Measurements from ENCODE around the gene ZNF512B. TPM values are rescaled to one million over a fixed set of nuclear protein-coding genes. Genes with fewer than 3 reads are reported as not detected.

Gene ZNF512B
- total and polyA plus RNA-seq, 2 experiments from 2014 or later = 6.1 to 28.8 TPM

GRCh38 chr20:63915471-63915870, 54.3 kb downstream of the ZNF512B start (continued):
- no peak for TF ChIP-seq STAT1 (IDR thresholded peaks at IDR 0.05; ENCODE audit: unreplicated experiment)
- TF ChIP-seq CREB1 (CRISPR knock-in tag; IDR thresholded peaks at IDR 0.05; ENCODE audit: low read depth) = no peak
- no peak for TF ChIP-seq ZNF331 (CRISPR knock-in tag; IDR thresholded peaks at IDR 0.05; ENCODE audit: low read depth)
- TF ChIP-seq JUNB (IDR thresholded peaks at IDR 0.05; ENCODE audit: unreplicated experiment) = no peak

- Histone ChIP-seq H4K20me1 (replicated peaks; ENCODE audit: insufficient read depth) (peaks cover 11% of the 10 kb centered on the region), H3F3A (replicated peaks; ENCODE audit: low read depth) (no peaks in the 10 kb centered on the region), H3K4me2 (no peak overlapping the region), H3K4me1 (ENCODE audit: insufficient read depth) (no peaks in the 10 kb centered on the region), H3K4me3 (no peak overlapping the region), H3K27ac (ENCODE audit: low read depth) (no peak overlapping the region), H3K27me3 (ENCODE audit: insufficient read depth) (no peaks in the 10 kb centered on the region), H2AFZ (no peak overlapping the region), H3K36me3 (ENCODE audit: insufficient read depth) (no peaks in the 10 kb centered on the region), H3K79me2 (replicated peaks; ENCODE audit: insufficient read depth) (peaks cover 68% of the 10 kb centered on the region), H3K9me2 (ENCODE audit: insufficient read depth) (no peaks in the 10 kb centered on the region)
- peaks cover 16% of the 10 kb centered on the region for H3K4me1 Mint-ChIP-seq
- ATAC-seq (no peak), DNase-seq (ENCODE audit: low spot score) (no peak)
- TF ChIP-seq CTCF (conservative IDR thresholded peaks at IDR 0.05; ENCODE audit: low read depth in 2 of 2) = no peak
- TF ChIP-seq CREB1 (CRISPR knock-in tag; IDR thresholded peaks at IDR 0.05; ENCODE audit: low read depth) = no peak
- no peak for TF ChIP-seq ETS1 (IDR thresholded peaks at IDR 0.05)
- TF ChIP-seq REST (IDR thresholded peaks at IDR 0.05; ENCODE audit: unreplicated experiment) = no peak
- H3K36me3 Mint-ChIP-seq (ENCODE audit: low read depth) = peaks cover 21% of the 10 kb centered on the region
- H3K4me3 Mint-ChIP-seq = no peak overlapping the region
- H3K27ac Mint-ChIP-seq = no peak overlapping the region
- peaks cover 7% of the 10 kb centered on the region for H3K27me3 Mint-ChIP-seq (ENCODE audit: insufficient read depth, low read depth, poor library complexity)
- H3K9me3 Mint-ChIP-seq = peaks cover 3% of the 10 kb centered on the region; the same call in 2 of the 3 replicates
These were observed 56.0 kb downstream of the ZNF512B start for GRCh38 chr20:63913768-63914167.
